Activated CD8-positive, alpha-beta memory T cell treated with anti-CD3 and anti-CD28 coated beads, Interleukin-2, amount 50 U/mL, for 24 hours (primary cell): Measurements from ENCODE around the gene HAUS2.
"Not testable (repeated sequence)": the region's sequence is repeated elsewhere in the genome, so short reads cannot be mapped to it uniquely, and the experiment has no call there.

Experiments used
- DNase-seq: peaks from one replicate; pipeline ENCODE4 v3.0.0-alpha.2; 2020; ENCODE audit errors: extremely low read depth

Gene HAUS2

GRCh38 chr15:42548249-42549031 is at the start of gene HAUS2, which contains the start of gene LRRC57:
Gene HAUS2, plus strand, starts transcription at chr15:42548838. Its CDS starts 35 bp downstream, at chr15:42548873.
Gene LRRC57, minus strand, starts transcription at chr15:42548793. Its CDS starts 359 bp downstream, at chr15:42548434.
- peak; percentile 68 for DNase-seq

GRCh38 chr15:42499858-42500609 is 48.6 kb upstream of the HAUS2 start:
- no peak for DNase-seq

- no peak for DNase-seq
Measured at GRCh38 chr15:42502477-42502876, 46.2 kb upstream of the HAUS2 start.

GRCh38 chr15:42503825-42504224 is 44.8 kb upstream of the HAUS2 start:
- no peak for DNase-seq

- no peak for DNase-seq
Measured at GRCh38 chr15:42504631-42505030, 44.0 kb upstream of the HAUS2 start.

- no peak for DNase-seq
Measured at GRCh38 chr15:42507514-42507913, 41.1 kb upstream of the HAUS2 start.

GRCh38 chr15:42508263-42508690 is 40.4 kb upstream of the HAUS2 start:
- DNase-seq, result no peak

GRCh38 chr15:42510258-42511006 is 38.2 kb upstream of the HAUS2 start:
- DNase-seq, result no peak

GRCh38 chr15:42511007-42511391 is 37.6 kb upstream of the HAUS2 start:
- no peak for DNase-seq

- no peak for DNase-seq
Measured at GRCh38 chr15:42523331-42523730, 25.3 kb upstream of the HAUS2 start.

GRCh38 chr15:42528970-42529369 is 19.7 kb upstream of the HAUS2 start:
- DNase-seq, result no peak

GRCh38 chr15:42533246-42533645 is 15.4 kb upstream of the HAUS2 start:
- DNase-seq, result no peak

- DNase-seq, result no peak
Measured at GRCh38 chr15:42544853-42545629, 3.6 kb upstream of the HAUS2 start.

- DNase-seq, result no peak
Measured at GRCh38 chr15:42547918-42548248, 755 bp upstream of the HAUS2 start.

- DNase-seq, result no peak
Measured at GRCh38 chr15:42549032-42549491, 424 bp downstream of the HAUS2 start.

- no peak for DNase-seq
Measured at GRCh38 chr15:42549741-42550392, 1.2 kb downstream of the HAUS2 start.

GRCh38 chr15:42553554-42553953 is 4.9 kb downstream of the HAUS2 start:
- no peak for DNase-seq

- DNase-seq, result not testable (repeated sequence)
Measured at GRCh38 chr15:42556550-42557207, 8.0 kb downstream of the HAUS2 start.

GRCh38 chr15:42558739-42559138 is 10.1 kb downstream of the HAUS2 start:
- no peak for DNase-seq
